Trophoblast cell (in vitro differentiated cells and primary cell): ENCODE data around the gene ANKRD33.

Experiments
- DNase-seq, 2 donors: peaks; one replicate each; pipeline ENCODE4 v3.0.0-alpha.2; 2016
- H2AFZ ChIP-seq: 2 replicates; pipeline ENCODE4 v1.6.1; 2013; ENCODE audit warnings: low read length, moderate library complexity, mild to moderate bottlenecking; ENCODE audit not compliant: insufficient read depth, poor library complexity
- H2AK5ac ChIP-seq: 2 replicates; pipeline ENCODE4 v1.6.1; 2013; ENCODE audit warnings: mild to moderate bottlenecking, low read length
- H2BK120ac ChIP-seq: 2 replicates; pipeline ENCODE4 v1.6.1; 2013; ENCODE audit warnings: low read length, mild to moderate bottlenecking, moderate library complexity; ENCODE audit not compliant: insufficient read depth, poor library complexity
- H2BK12ac ChIP-seq: 2 replicates; pipeline ENCODE4 v1.6.1; 2013; ENCODE audit warnings: mild to moderate bottlenecking, low read length, moderate library complexity
- H2BK5ac ChIP-seq: 2 replicates; pipeline ENCODE4 v1.6.1; 2013; ENCODE audit warnings: low read length, low read depth, moderate library complexity, mild to moderate bottlenecking; ENCODE audit not compliant: poor library complexity
- H3K14ac ChIP-seq: 2 replicates; pipeline ENCODE4 v1.6.1; 2013; ENCODE audit warnings: mild to moderate bottlenecking, low read length
- H3K18ac ChIP-seq: 2 replicates; pipeline ENCODE4 v1.6.1; 2013; ENCODE audit warnings: mild to moderate bottlenecking, low read length
- H3K23ac ChIP-seq: 2 replicates; pipeline ENCODE4 v1.6.1; 2013; ENCODE audit warnings: low read length
- H3K27ac ChIP-seq: 2 replicates; pipeline ENCODE4 v1.5.1; 2013; ENCODE audit warnings: low read depth, mild to moderate bottlenecking, inconsistent platforms, low read length, moderate library complexity
- H3K27me3 ChIP-seq: 2 replicates; pipeline ENCODE4 v1.6.1; 2013; ENCODE audit warnings: inconsistent platforms, mild to moderate bottlenecking, low read length, moderate library complexity; ENCODE audit not compliant: insufficient read depth
- H3K36me3 ChIP-seq, 2 experiments: 1 replicate in 1 of 2; 2 replicates in 1 of 2; pipeline ENCODE4 v1.6.1; 2013; ENCODE audit warnings: low read length in 2 of 2, mild to moderate bottlenecking in 2 of 2, moderate library complexity in 1 of 2; ENCODE audit not compliant: insufficient read depth in 2 of 2, control insufficient read depth in 1 of 2
- H3K4ac ChIP-seq: 2 replicates; pipeline ENCODE4 v1.6.1; 2013; ENCODE audit warnings: low read depth, mild to moderate bottlenecking, low read length, moderate library complexity
- H3K4me1 ChIP-seq, 2 experiments: 1 replicate in 1 of 2; 2 replicates in 1 of 2; pipeline ENCODE4 v1.6.1; 2013; ENCODE audit warnings: low read length in 2 of 2, mild to moderate bottlenecking in 2 of 2, moderate library complexity in 1 of 2; ENCODE audit not compliant: insufficient read depth in 2 of 2, control insufficient read depth in 1 of 2
- H3K4me2 ChIP-seq: 2 replicates; pipeline ENCODE4 v1.6.1; 2013; ENCODE audit warnings: inconsistent platforms, mild to moderate bottlenecking, low read length, moderate library complexity
- H3K4me3 ChIP-seq: 2 replicates; pipeline ENCODE4 v1.5.1; 2013; ENCODE audit warnings: mild to moderate bottlenecking, low read depth, low read length, inconsistent platforms
- H3K79me1 ChIP-seq: one replicate; pipeline ENCODE4 v1.6.1; 2013; ENCODE audit warnings: low read length
- H3K79me2 ChIP-seq: 2 replicates; pipeline ENCODE4 v1.6.1; 2013; ENCODE audit warnings: low read length, mild to moderate bottlenecking; ENCODE audit not compliant: control insufficient read depth, insufficient read depth, poor library complexity
- H3K9ac ChIP-seq: 2 replicates; pipeline ENCODE4 v1.6.1; 2013; ENCODE audit warnings: mild to moderate bottlenecking, low read length
- H3K9me3 ChIP-seq: 2 replicates; pipeline ENCODE4 v1.6.1; 2013; ENCODE audit warnings: low read depth, mild to moderate bottlenecking, control low read depth, inconsistent platforms, low read length; ENCODE audit not compliant: insufficient read depth
- H4K12ac ChIP-seq: 2 replicates; pipeline ENCODE4 v1.6.1; 2013; ENCODE audit warnings: low read depth, mild to moderate bottlenecking, low read length, moderate library complexity
- H4K8ac ChIP-seq: 2 replicates; pipeline ENCODE4 v1.6.1; 2013; ENCODE audit warnings: low read depth, mild to moderate bottlenecking, low read length, moderate library complexity
- H4K91ac ChIP-seq: one replicate; pipeline ENCODE4 v1.6.1; 2013; ENCODE audit warnings: low read depth, mild to moderate bottlenecking, low read length, moderate library complexity
- WGBS: extraction: QIAGEN DNeasy Blood & Tissue Kit; methylation state at CpG from one replicate; pipeline ENCODE4 v1.1.7; 2013; ENCODE audit warnings: missing lambda C conversion rate; ENCODE audit not compliant: insufficient read length, insufficient coverage; ENCODE audit errors: extremely low coverage; 5-methylcytosine and 5-hydroxymethylcytosine counted together

Gene ANKRD33

DNA sequence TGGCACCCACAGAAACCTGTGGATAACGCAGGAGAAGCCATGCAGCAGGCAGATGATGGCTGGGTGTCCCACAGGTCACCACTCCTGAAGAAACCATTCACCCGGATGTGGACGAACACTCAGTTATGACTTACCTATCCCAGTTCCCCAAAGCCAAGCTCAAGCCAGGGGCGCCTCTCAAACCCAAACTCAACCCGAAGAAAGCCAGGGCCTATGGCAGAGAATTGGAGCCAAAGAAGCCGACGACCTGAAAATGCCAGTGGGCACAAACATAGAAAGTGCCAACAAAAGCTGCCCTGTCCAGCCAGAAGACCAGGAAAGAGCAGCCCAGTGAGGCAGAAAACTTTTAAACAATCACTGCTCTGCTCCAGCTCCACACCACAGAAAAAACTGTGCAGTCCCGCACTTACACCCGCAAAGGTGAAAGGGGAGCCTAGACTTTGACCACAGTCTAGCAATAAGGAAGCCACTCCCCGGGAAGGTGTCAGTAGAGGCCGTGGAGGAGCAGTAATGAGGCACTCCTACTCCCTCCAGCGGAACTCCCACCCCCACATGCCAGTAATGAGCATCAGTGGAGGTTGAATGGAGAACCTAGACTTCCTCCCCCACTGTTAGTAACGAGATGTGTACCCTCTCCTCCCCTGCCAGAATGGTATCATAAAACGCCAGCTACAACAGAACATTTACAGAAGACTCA lies 13.4 kb downstream of the ANKRD33 start:
- no peak overlapping the region for H3K9ac ChIP-seq
- WGBS, result no CpG with 5 or more reads among the region's 14 CpGs
- DNase-seq, result no peak

DNA sequence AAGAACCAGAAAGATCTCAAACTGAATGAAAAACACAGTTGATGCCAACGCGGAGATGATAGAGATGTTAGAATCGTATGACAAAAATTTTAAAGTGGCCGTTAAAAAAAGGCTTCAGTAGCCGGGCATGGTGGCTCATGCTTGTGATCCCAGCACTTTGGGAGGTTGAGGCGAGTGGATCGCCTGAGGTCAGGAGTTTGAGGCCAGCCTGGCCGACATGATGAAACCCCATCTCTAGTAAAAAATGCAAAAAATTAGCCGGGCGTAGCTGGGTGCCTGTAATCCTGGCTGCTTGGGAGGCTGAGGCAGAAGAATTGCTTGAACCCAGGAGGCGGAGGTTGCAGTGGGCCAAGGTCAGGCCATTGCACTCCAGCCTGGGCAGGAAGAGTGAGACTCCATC lies 14.0 kb downstream of the ANKRD33 start:
- no peaks in the 10 kb centered on the region for H3K27me3 ChIP-seq
- no peak overlapping the region for H3K14ac ChIP-seq
- H3K18ac ChIP-seq, result no peak overlapping the region
- H3K79me1 ChIP-seq, result no peaks in the 10 kb centered on the region
- H2BK120ac ChIP-seq, result no peak overlapping the region
- H2AFZ ChIP-seq, result no peak overlapping the region
- no peak overlapping the region for H2AK5ac ChIP-seq
- peaks cover 7% of the 10 kb centered on the region for H3K9me3 ChIP-seq
- H2BK12ac ChIP-seq, result no peak overlapping the region
- H3K4me3 ChIP-seq, result no peak overlapping the region
- H4K91ac ChIP-seq, result no peak overlapping the region
- H3K36me3 ChIP-seq, result no peaks in the 10 kb centered on the region
- no peak overlapping the region for H3K9ac ChIP-seq
- H2BK5ac ChIP-seq, result no peak overlapping the region
- no peak overlapping the region for H3K27ac ChIP-seq
- no peak overlapping the region for H3K4ac ChIP-seq
- peaks cover 2 to 3% of the 10 kb centered on the region in 2 experiments for H3K4me1 ChIP-seq
- no peak overlapping the region for H3K23ac ChIP-seq
- no CpG with 5 or more reads among the region's 11 CpGs for WGBS
- DNase-seq, result peak; percentile 85 to 89
- H3K4me2 ChIP-seq, result no peak overlapping the region
- no peak overlapping the region for H4K8ac ChIP-seq
- no peaks in the 10 kb centered on the region for H3K79me2 ChIP-seq
- H4K12ac ChIP-seq, result no peak overlapping the region

More for the DNA sequence above, 13.4 kb downstream of the ANKRD33 start:
- Histone ChIP-seq H3K79me1 (no peaks in the 10 kb centered on the region), H3K4me1 (peaks cover 2 to 3% of the 10 kb centered on the region in 2 experiments), H2BK120ac (no peak overlapping the region), H3K4me2 (no peak overlapping the region), H3K23ac (no peak overlapping the region), H4K12ac (no peak overlapping the region), H3K4ac (no peak overlapping the region), H3K36me3 (no peaks in the 10 kb centered on the region), H2BK5ac (no peak overlapping the region), H3K79me2 (no peaks in the 10 kb centered on the region), H3K4me3 (no peak overlapping the region), H4K8ac (no peak overlapping the region), H3K14ac (no peak overlapping the region), H3K18ac (no peak overlapping the region), H3K27ac (no peak overlapping the region), H4K91ac (no peak overlapping the region), H3K27me3 (no peaks in the 10 kb centered on the region), H2AFZ (no peak overlapping the region), H2AK5ac (no peak overlapping the region), H2BK12ac (no peak overlapping the region), H3K9me3 (peaks cover 7% of the 10 kb centered on the region)

DNA sequence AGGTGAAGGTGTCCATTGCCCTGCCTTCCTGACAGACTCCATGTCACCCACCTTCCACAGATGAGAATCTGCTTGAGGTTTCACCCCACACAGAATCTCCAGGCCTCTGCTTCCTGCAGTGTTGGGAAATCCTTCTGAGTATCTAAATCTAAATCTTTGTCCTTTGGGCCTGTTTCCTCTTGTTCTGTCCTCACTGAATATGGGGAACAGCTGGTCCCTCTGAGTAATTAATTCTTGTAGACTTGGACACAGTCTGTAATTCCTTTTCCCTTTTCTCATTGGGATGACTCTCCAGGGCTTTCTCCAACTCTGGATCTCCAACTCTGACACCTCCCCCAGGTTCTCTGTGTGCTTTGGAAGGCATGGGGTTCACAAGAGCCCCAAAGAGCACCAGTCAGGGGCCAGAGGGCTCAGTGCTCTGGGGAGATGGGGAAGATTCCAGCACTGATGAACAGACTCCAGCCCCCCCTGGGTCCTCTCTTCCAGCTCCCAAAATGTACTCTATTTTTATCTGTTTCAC lies 17.1 kb downstream of the ANKRD33 start:
- no peak overlapping the region for H2AK5ac ChIP-seq
- H3K4me3 ChIP-seq, result no peak overlapping the region
- H2BK12ac ChIP-seq, result no peak overlapping the region
- H3K9ac ChIP-seq, result no peak overlapping the region
- H4K91ac ChIP-seq, result no peak overlapping the region
- no peak for DNase-seq
- no peak overlapping the region for H3K23ac ChIP-seq
- no peak overlapping the region for H3K14ac ChIP-seq
- no peak overlapping the region for H2BK120ac ChIP-seq
- no peaks in the 10 kb centered on the region for H3K36me3 ChIP-seq
- H3K79me1 ChIP-seq, result no peaks in the 10 kb centered on the region
- no peak overlapping the region for H4K8ac ChIP-seq
- no peak overlapping the region for H3K18ac ChIP-seq
- H2BK5ac ChIP-seq, result no peak overlapping the region
- H3K27ac ChIP-seq, result no peak overlapping the region
- peaks cover 12% of the 10 kb centered on the region for H3K27me3 ChIP-seq
- H2AFZ ChIP-seq, result no peak overlapping the region
- no peak overlapping the region for H4K12ac ChIP-seq
- H3K4me1 ChIP-seq, result peaks cover 0 to 2% of the 10 kb centered on the region in 2 experiments
- no peak overlapping the region for H3K4me2 ChIP-seq
- H3K4ac ChIP-seq, result no peak overlapping the region
- no peaks in the 10 kb centered on the region for H3K79me2 ChIP-seq
- peaks cover 5% of the 10 kb centered on the region for H3K9me3 ChIP-seq

DNA sequence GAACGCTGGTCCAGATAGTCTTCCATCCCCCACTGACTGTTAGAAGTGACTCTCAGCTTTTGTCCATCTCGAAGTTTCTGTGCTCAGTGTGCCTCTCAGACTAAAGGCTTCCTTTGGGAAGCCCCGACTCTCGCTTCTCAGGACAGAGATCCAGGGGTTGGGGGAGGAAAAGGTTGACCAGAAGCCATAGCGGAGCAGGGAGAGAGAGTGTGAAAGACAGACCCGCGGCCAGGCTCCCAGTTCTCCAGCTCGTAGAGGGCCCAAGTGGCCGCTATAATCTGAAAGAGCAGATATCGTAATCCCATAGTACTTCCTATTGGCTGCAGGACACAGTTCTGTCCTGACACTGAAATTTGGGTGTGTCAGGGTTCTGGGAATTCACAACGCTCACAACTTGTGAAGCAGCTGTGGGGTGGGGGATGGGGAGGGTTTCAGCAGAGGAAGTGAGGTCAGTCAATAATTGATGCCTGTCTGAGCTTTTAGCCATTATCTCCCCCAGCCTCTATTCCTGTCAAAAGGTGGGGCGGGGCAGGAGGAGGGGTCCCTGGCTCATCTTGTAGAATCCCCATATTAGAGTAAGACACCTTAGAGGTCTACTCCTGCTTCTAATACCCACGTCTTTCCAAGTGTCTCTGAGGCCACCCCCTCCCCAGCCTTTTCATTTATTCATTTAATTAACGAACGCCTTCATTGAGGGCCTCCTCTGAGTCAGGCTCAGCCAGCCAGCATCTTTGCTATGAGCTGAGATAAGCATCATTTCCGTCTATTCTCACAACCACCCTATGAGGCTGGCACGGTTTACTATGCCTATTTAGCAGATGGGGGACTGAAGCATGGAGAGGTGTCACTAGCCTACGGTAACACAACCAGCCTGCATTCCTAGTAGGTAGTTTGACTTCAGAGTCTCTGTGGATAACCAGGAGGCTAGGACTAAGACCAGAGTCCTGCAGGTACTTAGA lies 17.8 kb downstream of the ANKRD33 start:
- H2BK5ac ChIP-seq, result no peak overlapping the region
- H3K18ac ChIP-seq, result no peak overlapping the region
- peak; percentile 83 to 85 for DNase-seq
- H2AK5ac ChIP-seq, result no peak overlapping the region
- whole genome bisulfite sequencing, result no CpG with 5 or more reads among the region's 18 CpGs
- no peaks in the 10 kb centered on the region for H3K79me1 ChIP-seq
- peaks cover 12% of the 10 kb centered on the region for H3K27me3 ChIP-seq
- H3K27ac ChIP-seq, result no peak overlapping the region
- H2BK120ac ChIP-seq, result no peak overlapping the region
- H2AFZ ChIP-seq, result no peak overlapping the region
- no peak overlapping the region for H3K14ac ChIP-seq
- H4K8ac ChIP-seq, result no peak overlapping the region
- H3K79me2 ChIP-seq, result no peaks in the 10 kb centered on the region
- no peak overlapping the region for H4K12ac ChIP-seq
- H3K23ac ChIP-seq, result no peak overlapping the region
- H2BK12ac ChIP-seq, result no peak overlapping the region
- no peak overlapping the region for H3K4me3 ChIP-seq
- peaks cover 0 to 2% of the 10 kb centered on the region in 2 experiments for H3K4me1 ChIP-seq
- no peak overlapping the region for H3K4ac ChIP-seq
- no peaks in the 10 kb centered on the region for H3K36me3 ChIP-seq
- no peak overlapping the region for H3K9ac ChIP-seq
- no peak overlapping the region for H4K91ac ChIP-seq
- H3K4me2 ChIP-seq, result no peak overlapping the region
- peaks cover 2% of the 10 kb centered on the region for H3K9me3 ChIP-seq
